Measurements from ENCODE around the gene P2RX1.

Gene P2RX1

GRCh38 chr17:3921006-3921405 is 4.7 kb upstream of the P2RX1 start:
- H3K9ac ChIP-seq (ENCODE audit: low read depth, low read length) = no peak overlapping the region
- no peaks in the 10 kb centered on the region for H3K4me1 ChIP-seq (ENCODE audit: control insufficient read depth, insufficient read depth, low read length)

GRCh38 chr17:3919123-3919624 is 2.9 kb upstream of the P2RX1 start:
- no peaks in the 10 kb centered on the region for H3K36me3 ChIP-seq (ENCODE audit: insufficient read depth, low read length)
- H3K9ac ChIP-seq (ENCODE audit: low read depth, low read length) = no peak overlapping the region
- no peaks in the 10 kb centered on the region for H3K27me3 ChIP-seq (ENCODE audit: control insufficient read depth, insufficient read depth, low read length)
- H3K4me1 ChIP-seq (ENCODE audit: control insufficient read depth, insufficient read depth, low read length) = no peaks in the 10 kb centered on the region
- no peak overlapping the region for H3K4me3 ChIP-seq (ENCODE audit: low read length)
- H3K4me2 ChIP-seq (ENCODE audit: low read length) = no peak overlapping the region
- H3K9me3 ChIP-seq (replicated peaks; ENCODE audit: low read length) = no peaks in the 10 kb centered on the region

More at GRCh38 chr17:3921006-3921405, 4.7 kb upstream of the P2RX1 start:
- Histone ChIP-seq H3K36me3 (ENCODE audit: insufficient read depth, low read length) (no peaks in the 10 kb centered on the region), H3K9me3 (replicated peaks; ENCODE audit: low read length) (no peaks in the 10 kb centered on the region), H3K4me2 (ENCODE audit: low read length) (no peak overlapping the region), H3K27me3 (ENCODE audit: control insufficient read depth, insufficient read depth, low read length) (peaks cover 13% of the 10 kb centered on the region), H3K4me3 (ENCODE audit: low read length) (no peak overlapping the region)

- Histone ChIP-seq H3K4me1 (ENCODE audit: control insufficient read depth, insufficient read depth, low read length) (no peaks in the 10 kb centered on the region), H3K36me3 (ENCODE audit: insufficient read depth, low read length) (no peaks in the 10 kb centered on the region), H3K4me3 (ENCODE audit: low read length) (no peak overlapping the region), H3K4me2 (ENCODE audit: low read length) (no peak overlapping the region), H3K9ac (ENCODE audit: low read depth, low read length) (no peak overlapping the region), H3K9me3 (replicated peaks; ENCODE audit: low read length) (no peaks in the 10 kb centered on the region), H3K27me3 (ENCODE audit: control insufficient read depth, insufficient read depth, low read length) (no peaks in the 10 kb centered on the region)
Observed at GRCh38 chr17:3918372-3919122, 2.3 kb upstream of the P2RX1 start.

- Histone ChIP-seq H3K27me3 (ENCODE audit: control insufficient read depth, insufficient read depth, low read length) (peaks cover 4% of the 10 kb centered on the region), H3K9ac (ENCODE audit: low read depth, low read length) (no peak overlapping the region), H3K4me3 (ENCODE audit: low read length) (no peak overlapping the region), H3K4me2 (ENCODE audit: low read length) (no peak overlapping the region), H3K36me3 (ENCODE audit: insufficient read depth, low read length) (no peaks in the 10 kb centered on the region), H3K9me3 (replicated peaks; ENCODE audit: low read length) (no peaks in the 10 kb centered on the region), H3K4me1 (ENCODE audit: control insufficient read depth, insufficient read depth, low read length) (no peaks in the 10 kb centered on the region)
Observed at GRCh38 chr17:3917391-3917931, 1.2 kb upstream of the P2RX1 start.

GRCh38 chr17:3916825-3917224 is 560 bp upstream of the P2RX1 start:
- no peak overlapping the region for H3K9ac ChIP-seq (ENCODE audit: low read depth, low read length)
- H3K27me3 ChIP-seq (ENCODE audit: control insufficient read depth, insufficient read depth, low read length) = peaks cover 4% of the 10 kb centered on the region

GRCh38 chr17:3915581-3915994 is 677 bp downstream of the P2RX1 start:
- H3K36me3 ChIP-seq (ENCODE audit: insufficient read depth, low read length) = no peaks in the 10 kb centered on the region
- no peaks in the 10 kb centered on the region for H3K9me3 ChIP-seq (replicated peaks; ENCODE audit: low read length)
- H3K4me1 ChIP-seq (ENCODE audit: control insufficient read depth, insufficient read depth, low read length) = no peaks in the 10 kb centered on the region
- H3K4me3 ChIP-seq (ENCODE audit: low read length) = no peak overlapping the region
- H3K27me3 ChIP-seq (ENCODE audit: control insufficient read depth, insufficient read depth, low read length) = peaks cover 4% of the 10 kb centered on the region
- no peak overlapping the region for H3K4me2 ChIP-seq (ENCODE audit: low read length)
- H3K9ac ChIP-seq (ENCODE audit: low read depth, low read length) = no peak overlapping the region

More at GRCh38 chr17:3916825-3917224, 560 bp upstream of the P2RX1 start:
- H3K4me1 ChIP-seq (ENCODE audit: control insufficient read depth, insufficient read depth, low read length) = no peaks in the 10 kb centered on the region
- H3K36me3 ChIP-seq (ENCODE audit: insufficient read depth, low read length) = no peaks in the 10 kb centered on the region
- no peak overlapping the region for H3K4me2 ChIP-seq (ENCODE audit: low read length)
- no peak overlapping the region for H3K4me3 ChIP-seq (ENCODE audit: low read length)
- H3K9me3 ChIP-seq (replicated peaks; ENCODE audit: low read length) = no peaks in the 10 kb centered on the region

- Histone ChIP-seq H3K27me3 (ENCODE audit: control insufficient read depth, insufficient read depth, low read length) (peaks cover 4% of the 10 kb centered on the region), H3K9ac (ENCODE audit: low read depth, low read length) (no peak overlapping the region), H3K4me3 (ENCODE audit: low read length) (no peak overlapping the region), H3K9me3 (replicated peaks; ENCODE audit: low read length) (no peaks in the 10 kb centered on the region), H3K36me3 (ENCODE audit: insufficient read depth, low read length) (no peaks in the 10 kb centered on the region), H3K4me1 (ENCODE audit: control insufficient read depth, insufficient read depth, low read length) (no peaks in the 10 kb centered on the region), H3K4me2 (ENCODE audit: low read length) (no peak overlapping the region)
Observed at GRCh38 chr17:3914312-3914670, 2.0 kb downstream of the P2RX1 start.

- no peak overlapping the region for H3K4me2 ChIP-seq (ENCODE audit: low read length)
- H3K27me3 ChIP-seq (ENCODE audit: control insufficient read depth, insufficient read depth, low read length) = peaks cover 4% of the 10 kb centered on the region
- no peak overlapping the region for H3K9ac ChIP-seq (ENCODE audit: low read depth, low read length)
- H3K36me3 ChIP-seq (ENCODE audit: insufficient read depth, low read length) = no peaks in the 10 kb centered on the region
- no peak overlapping the region for H3K4me3 ChIP-seq (ENCODE audit: low read length)
- H3K9me3 ChIP-seq (replicated peaks; ENCODE audit: low read length) = no peaks in the 10 kb centered on the region
- no peaks in the 10 kb centered on the region for H3K4me1 ChIP-seq (ENCODE audit: control insufficient read depth, insufficient read depth, low read length)
Observed at GRCh38 chr17:3913531-3914311, 2.5 kb downstream of the P2RX1 start.

GRCh38 chr17:3912827-3913226 is 3.4 kb downstream of the P2RX1 start:
- H3K9me3 ChIP-seq (replicated peaks; ENCODE audit: low read length) = no peaks in the 10 kb centered on the region
- H3K36me3 ChIP-seq (ENCODE audit: insufficient read depth, low read length) = no peaks in the 10 kb centered on the region
- H3K4me3 ChIP-seq (ENCODE audit: low read length) = no peak overlapping the region
- no peaks in the 10 kb centered on the region for H3K4me1 ChIP-seq (ENCODE audit: control insufficient read depth, insufficient read depth, low read length)
- no peak overlapping the region for H3K9ac ChIP-seq (ENCODE audit: low read depth, low read length)
- no peak overlapping the region for H3K4me2 ChIP-seq (ENCODE audit: low read length)
- peaks cover 4% of the 10 kb centered on the region for H3K27me3 ChIP-seq (ENCODE audit: control insufficient read depth, insufficient read depth, low read length)

- Histone ChIP-seq H3K4me3 (ENCODE audit: low read length) (no peak overlapping the region), H3K36me3 (ENCODE audit: insufficient read depth, low read length) (no peaks in the 10 kb centered on the region), H3K9me3 (replicated peaks; ENCODE audit: low read length) (no peaks in the 10 kb centered on the region), H3K4me2 (ENCODE audit: low read length) (no peak overlapping the region), H3K27me3 (ENCODE audit: control insufficient read depth, insufficient read depth, low read length) (peaks cover 6% of the 10 kb centered on the region), H3K4me1 (ENCODE audit: control insufficient read depth, insufficient read depth, low read length) (no peaks in the 10 kb centered on the region), H3K9ac (ENCODE audit: low read depth, low read length) (no peak overlapping the region)
Observed at GRCh38 chr17:3911271-3912053, 4.8 kb downstream of the P2RX1 start.

All from skeletal muscle satellite cell (primary cell).